ENCODE data around the gene POLA2. TPM values are rescaled to one million over a fixed set of nuclear protein-coding genes. Genes with fewer than 3 reads are reported as not detected.
A peak's percentile ranks its signal among the peaks of the same experiment; 100 is the strongest.

Gene POLA2
- total RNA-seq, 1 experiment from 2014 or later = 37.7 TPM

DNA sequence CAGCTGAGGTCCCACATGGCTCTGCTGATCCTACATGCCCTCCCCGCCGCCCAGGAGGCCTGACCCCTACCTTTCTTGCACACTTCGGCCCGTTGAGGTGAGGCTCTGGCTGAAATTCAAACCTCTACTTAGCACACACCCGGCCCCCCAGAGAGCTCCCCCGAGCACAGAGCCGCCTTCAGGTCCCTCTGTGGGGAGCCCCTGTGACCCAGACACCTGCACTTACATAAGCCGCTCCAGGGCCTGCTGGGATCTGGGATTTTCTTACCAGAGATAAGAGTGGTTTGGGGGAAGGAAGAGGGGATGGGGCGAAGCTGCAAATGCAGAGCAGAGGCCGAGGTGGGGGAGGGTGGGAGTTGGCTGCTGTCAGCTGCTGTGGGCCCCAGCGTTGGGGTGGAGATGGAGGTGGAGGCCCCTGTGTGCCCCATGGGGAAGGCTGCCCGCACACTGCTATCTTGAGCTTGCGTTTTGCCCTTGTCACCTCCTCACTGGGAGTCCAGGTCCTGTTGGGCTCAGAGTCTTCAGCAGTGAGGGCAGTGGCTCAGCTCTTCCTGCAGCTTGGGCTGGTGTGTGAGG, 49.4 kb upstream of the POLA2 start:
- Histone ChIP-seq H3K4ac (ENCODE audit: low read depth, low read length) (no peak overlapping the region), H2BK20ac (ENCODE audit: low read depth, low read length, poor library complexity, severe bottlenecking) (no peak overlapping the region), H3K79me1 (ENCODE audit: insufficient read depth, low read depth, low read length, poor library complexity, severe bottlenecking) (no peaks in the 10 kb centered on the region), H3K56ac (ENCODE audit: insufficient read length, low read depth, low read length) (no peak overlapping the region), H3T11ph (ENCODE audit: low read length) (no peak overlapping the region), H2BK120ac (ENCODE audit: low read depth, low read length, poor library complexity, severe bottlenecking) (no peak overlapping the region), H3K79me2 (ENCODE audit: insufficient read depth, low read length) (no peaks in the 10 kb centered on the region), H3K4me1 (ENCODE audit: insufficient read depth, low read length) (peaks cover 8% of the 10 kb centered on the region; the same call in 1 of the 2 replicates), H2BK5ac (ENCODE audit: insufficient read length, low read length) (no peak overlapping the region), H3K18ac (ENCODE audit: insufficient read length, low read depth, low read length) (no peak overlapping the region), H3K9ac (ENCODE audit: extremely low read depth, insufficient read length, low read length) (no peak overlapping the region), H4K20me1 (ENCODE audit: control insufficient read depth, insufficient read depth, insufficient read length) (no peaks in the 10 kb centered on the region), H3K9me3 (ENCODE audit: control insufficient read depth, low read depth, low read length) (no peaks in the 10 kb centered on the region), H3K27me3 (ENCODE audit: insufficient read depth, low read length) (no peaks in the 10 kb centered on the region), H4K91ac (ENCODE audit: insufficient read length, low read depth, low read length) (no peak overlapping the region), H3K27ac (ENCODE audit: insufficient read length, low read depth, low read length) (peak overlapping the region; percentile 10), H2AK5ac (ENCODE audit: insufficient read length, low read length) (no peak overlapping the region), H2AFZ (ENCODE audit: low read length) (no peak overlapping the region), H3K14ac (ENCODE audit: insufficient read depth, low read length) (peak overlapping the region; percentile 59), H4K5ac (ENCODE audit: insufficient read length, low read depth, low read length) (no peak overlapping the region), H3K4me2 (ENCODE audit: insufficient read depth, insufficient read length, low read length) (no peak overlapping the region), H2BK15ac (ENCODE audit: low read depth, low read length) (no peak overlapping the region), H3K23me2 (ENCODE audit: insufficient read length, low read depth, low read length, poor library complexity, severe bottlenecking) (peaks cover 6% of the 10 kb centered on the region), H3K23ac (ENCODE audit: insufficient read length, low read depth, low read length) (no peak overlapping the region), H2BK12ac (ENCODE audit: insufficient read length, low read depth, low read length) (peak overlapping the region; percentile 9), H4K8ac (replicated peaks; ENCODE audit: insufficient read length, low read depth, low read length) (no peak overlapping the region)
- no peak for TF ChIP-seq CTCF (conservative IDR thresholded peaks at IDR 0.05)
- WGBS (ENCODE audit: extremely low coverage, insufficient read length, low lambda C conversion rate) = no CpG with 5 or more reads among the region's 13 CpGs
- Mint-ChIP-seq H3K36me3 (ENCODE audit: insufficient read depth in 1 of 3, low read depth in 3 of 3) (peaks cover 6 to 41% (median 40%) of the 10 kb centered on the region in 3 experiments; a peak in 6 of 7 replicates), H3K27me3 (ENCODE audit: low read depth) (no peaks in the 10 kb centered on the region), H3K4me1 (peaks cover 27 to 51% of the 10 kb centered on the region in 2 experiments), H3K4me3 (peak overlapping the region in 1 of 2 experiments; percentile 72; a peak in 1 of 5 replicates), H3K27ac (peak overlapping the region; percentile 96 to 99 (median 97)), H3K9me3 (peaks cover 0 to 3% of the 10 kb centered on the region in 2 experiments; a peak in 1 of 5 replicates)
- DNase-seq = no peak

All from H9 (cell line).